Stimulated activated CD8-positive, alpha-beta memory T cell treated with anti-CD3 and anti-CD28 coated beads, Interleukin-4, amount 100 ng/mL, for 24 hours (primary cell): ENCODE measurements around the gene CREBBP.

Experiments used
- DNase-seq: peaks from one replicate; pipeline ENCODE4 v3.0.0-alpha.2; 2020; ENCODE audit warnings: low read depth

The CREBBP gene

GRCh38 chr16:3767333-3767986, 113.1 kb downstream of the CREBBP start:
- DNase-seq = no peak

GRCh38 chr16:3766177-3766576, 114.3 kb downstream of the CREBBP start:
- no peak for DNase-seq

GRCh38 chr16:3764409-3764808, 116.1 kb downstream of the CREBBP start:
- DNase-seq = no peak

GRCh38 chr16:3762107-3762750, 118.3 kb downstream of the CREBBP start:
- no peak for DNase-seq

GRCh38 chr16:3761375-3762106, 119.0 kb downstream of the CREBBP start:
- DNase-seq = no peak

GRCh38 chr16:3760518-3760917, 120.0 kb downstream of the CREBBP start:
- no peak for DNase-seq

- DNase-seq = no peak
These were observed 120.8 kb downstream of the CREBBP start for GRCh38 chr16:3759736-3760135.

- no peak for DNase-seq
These were observed 124.4 kb downstream of the CREBBP start for GRCh38 chr16:3756113-3756512.

GRCh38 chr16:3755249-3755648, 125.3 kb downstream of the CREBBP start:
- DNase-seq = no peak

- no peak for DNase-seq
These were observed 125.7 kb downstream of the CREBBP start for GRCh38 chr16:3754772-3755171.

GRCh38 chr16:3754081-3754703, 126.3 kb downstream of the CREBBP start:
- DNase-seq = no peak

- DNase-seq = no peak
These were observed 127.5 kb downstream of the CREBBP start for GRCh38 chr16:3752984-3753383.

- DNase-seq = no peak
These were observed 128.6 kb downstream of the CREBBP start for GRCh38 chr16:3751878-3752277.

GRCh38 chr16:3748307-3748706, 132.2 kb downstream of the CREBBP start:
- DNase-seq = no peak

- no peak for DNase-seq
These were observed 134.7 kb downstream of the CREBBP start for GRCh38 chr16:3745751-3746355.

- no peak for DNase-seq
These were observed 136.5 kb downstream of the CREBBP start for GRCh38 chr16:3744018-3744417.

- no peak for DNase-seq
These were observed 139.6 kb downstream of the CREBBP start for GRCh38 chr16:3740934-3741333.

GRCh38 chr16:3740186-3740585, 140.3 kb downstream of the CREBBP start:
- no peak for DNase-seq

- no peak for DNase-seq
These were observed 140.9 kb downstream of the CREBBP start for GRCh38 chr16:3739636-3740035.

- no peak for DNase-seq
These were observed 142.0 kb downstream of the CREBBP start for GRCh38 chr16:3738541-3738940.

- no peak for DNase-seq
These were observed 142.4 kb downstream of the CREBBP start for GRCh38 chr16:3738128-3738527.

GRCh38 chr16:3737181-3737580, 143.3 kb downstream of the CREBBP start:
- no peak for DNase-seq
